HEK293 (cell line): ENCODE data around the gene TMOD2.

Experiments
- CTCF ChIA-PET: fragments of 350-600 bp; formaldehyde crosslinking; extraction: SDS; loops from one replicate; lab custom pipeline; 2021; ENCODE audit warnings: antibody characterized with exemption; lab: Yijun Ruan, JAX
- POLR2A ChIA-PET: fragments of 300-600 bp; formaldehyde crosslinking; extraction: SDS; loops from one replicate; lab custom pipeline; 2020; ENCODE audit warnings: antibody characterized with exemption, inconsistent platforms; lab: Yijun Ruan, JAX
- H3K27ac ChIP-seq: fragments of 200-500 bp; sonication (Bioruptor generic); 2 replicates; pipeline ENCODE4 v1.5.1; 2014; ENCODE audit warnings: low read depth, low read length, control low read depth, inconsistent platforms; ENCODE audit errors: extremely low read depth
- H3K36me3 ChIP-seq, 2 experiments: fragments of 200-500 bp in 1 of 2; sonication (Bioruptor generic) in 1 of 2; 1 replicate in 1 of 2; 2 replicates in 1 of 2; pipeline ENCODE4 v1.5.1; 2014 to 2017; ENCODE audit warnings: inconsistent platforms in 2 of 2, low read length in 2 of 2; ENCODE audit not compliant: control insufficient read depth in 2 of 2, insufficient read depth in 1 of 2
- H3K4me1 ChIP-seq: fragments of 200-500 bp; sonication (Bioruptor generic); 2 replicates; pipeline ENCODE4 v1.5.1; 2014; ENCODE audit warnings: mild to moderate bottlenecking, low read length, inconsistent platforms; ENCODE audit not compliant: control insufficient read depth, insufficient read depth
- H3K4me3 ChIP-seq: 2 replicates; pipeline ENCODE4 v1.5.1; 2011; ENCODE audit warnings: low read depth, mild to moderate bottlenecking, control low read depth, low read length, moderate library complexity
- H3K9me3 ChIP-seq: fragments of 200-500 bp; sonication (Bioruptor generic); 2 replicates; pipeline ENCODE4 v1.5.1; 2014; ENCODE audit warnings: low read depth, low read length, inconsistent platforms; ENCODE audit not compliant: control insufficient read depth, insufficient read depth
- OSR2 ChIP-seq: fragments of 450-650 bp; formaldehyde crosslinking; IDR thresholded peaks from 2 replicates; pipeline ENCODE4 v1.5.1; 2016; ENCODE audit warnings: missing biosample characterization, missing genetic modification characterization
- PRDM1 ChIP-seq: fragments of 450-650 bp; formaldehyde crosslinking; IDR thresholded peaks from 2 replicates; pipeline ENCODE4; 2016; ENCODE audit warnings: missing biosample characterization, missing genetic modification characterization
- SALL2 ChIP-seq: fragments of 450-650 bp; formaldehyde crosslinking; IDR thresholded peaks from 2 replicates; pipeline ENCODE4 v1.5.0; 2017; ENCODE audit warnings: missing biosample characterization, mild to moderate bottlenecking, missing genetic modification characterization, borderline replicate concordance
- ZFP69B ChIP-seq: fragments of 450-650 bp; formaldehyde crosslinking; IDR thresholded peaks from 2 replicates; pipeline ENCODE4 v1.5.1; 2016; ENCODE audit warnings: missing biosample characterization, missing genetic modification characterization
- ZNF10 ChIP-seq: fragments of 450-650 bp; formaldehyde crosslinking; IDR thresholded peaks from 2 replicates; pipeline ENCODE4 v1.5.1; 2017; ENCODE audit warnings: missing biosample characterization, missing genetic modification characterization
- ZNF248 ChIP-seq: fragments of 450-650 bp; formaldehyde crosslinking; IDR thresholded peaks from 2 replicates; pipeline ENCODE4 v1.5.1; 2017; ENCODE audit warnings: missing biosample characterization, missing genetic modification characterization
- ZNF433 ChIP-seq: fragments of 450-650 bp; formaldehyde crosslinking; IDR thresholded peaks from 2 replicates; pipeline ENCODE4 v1.5.1; 2016; ENCODE audit warnings: missing biosample characterization, missing genetic modification characterization, low read depth
- ZNF654 ChIP-seq: fragments of 450-650 bp; formaldehyde crosslinking; IDR thresholded peaks from 2 replicates; pipeline ENCODE4 v1.5.1; 2016; ENCODE audit warnings: low read depth, missing biosample characterization, missing genetic modification characterization
- ZNF701 ChIP-seq: fragments of 450-650 bp; formaldehyde crosslinking; IDR thresholded peaks from 2 replicates; pipeline ENCODE4 v1.5.1; 2016; ENCODE audit warnings: missing biosample characterization, missing genetic modification characterization
- ZNF791 ChIP-seq: fragments of 450-650 bp; formaldehyde crosslinking; IDR thresholded peaks from 2 replicates; pipeline ENCODE4 v1.5.1; 2016; ENCODE audit warnings: missing biosample characterization, missing genetic modification characterization
- TF ChIP-seq, protein P1 (sequence below): fragments of 450-650 bp; formaldehyde crosslinking; IDR thresholded peaks from 2 replicates; pipeline ENCODE4 v1.5.1; 2017; ENCODE audit warnings: missing biosample characterization, missing genetic modification characterization
- TF ChIP-seq, protein P2 (sequence below): fragments of 450-650 bp; formaldehyde crosslinking; IDR thresholded peaks from 2 replicates; pipeline ENCODE4 v1.5.1; 2016; ENCODE audit warnings: missing biosample characterization, missing genetic modification characterization, borderline replicate concordance
- TF ChIP-seq, protein P3 (sequence below): fragments of 450-650 bp; formaldehyde crosslinking; IDR thresholded peaks from 2 replicates; pipeline ENCODE4 v1.5.1; 2016; ENCODE audit warnings: missing biosample characterization, missing genetic modification characterization

The TMOD2 gene

DNA sequence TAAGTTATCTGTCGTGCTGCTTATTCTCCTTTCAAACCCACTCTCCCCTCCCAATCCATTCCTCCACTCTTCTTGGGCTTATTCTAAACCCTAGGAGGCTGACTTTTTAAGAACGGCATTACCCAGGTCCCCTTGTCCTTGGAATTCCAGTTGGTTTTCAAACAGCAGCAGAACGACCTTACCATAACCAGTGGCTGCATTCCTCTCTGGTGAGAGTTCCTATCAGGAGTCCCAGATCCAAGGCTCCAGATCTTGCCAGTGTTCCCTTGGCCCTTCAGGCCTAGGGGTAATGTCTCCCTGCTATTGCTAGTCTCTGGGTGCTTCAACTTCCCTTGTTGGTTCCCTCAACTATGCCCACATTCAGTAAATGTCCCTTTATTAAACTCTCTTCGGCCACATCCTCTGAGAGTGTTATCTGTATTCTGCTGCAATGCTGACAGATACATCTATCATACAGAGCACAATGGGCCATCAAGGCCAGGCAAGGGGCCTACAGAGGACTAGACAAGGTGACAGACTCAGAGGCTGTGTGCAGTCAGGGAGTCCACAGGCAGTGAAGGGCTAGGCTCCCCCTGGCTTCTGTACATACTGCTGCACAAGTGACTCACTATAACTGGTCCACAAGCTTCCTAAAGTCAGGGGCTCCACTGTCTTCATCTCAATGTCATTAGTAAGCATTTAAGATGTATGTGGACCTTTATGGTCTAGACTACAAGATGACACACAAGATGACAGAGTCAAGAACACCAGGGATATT is 24.1 kb upstream of the TMOD2 start:
- H3K27ac ChIP-seq: no peak overlapping the region
- TF ChIP-seq SALL2 (tag by site-specific recombination): no peak
- TF ChIP-seq OSR2 (tag by site-specific recombination): peak; percentile 43
- no peak for TF ChIP-seq ZNF248 (tag by site-specific recombination)
- no peak overlapping the region for H3K4me3 ChIP-seq
- ChIA-PET CTCF (interaction anchor here (1.0 kb wide), 1 partner anchor 77 kb away, joined by 5 read pairs; no protein-coding TSS in a partner anchor), POLR2A (no interaction called here)
- no peaks in the 10 kb centered on the region for H3K9me3 ChIP-seq
- no peaks in the 10 kb centered on the region; the same call in 1 of the 2 replicates for H3K4me1 ChIP-seq
- no peaks in the 10 kb centered on the region for H3K36me3 ChIP-seq

DNA sequence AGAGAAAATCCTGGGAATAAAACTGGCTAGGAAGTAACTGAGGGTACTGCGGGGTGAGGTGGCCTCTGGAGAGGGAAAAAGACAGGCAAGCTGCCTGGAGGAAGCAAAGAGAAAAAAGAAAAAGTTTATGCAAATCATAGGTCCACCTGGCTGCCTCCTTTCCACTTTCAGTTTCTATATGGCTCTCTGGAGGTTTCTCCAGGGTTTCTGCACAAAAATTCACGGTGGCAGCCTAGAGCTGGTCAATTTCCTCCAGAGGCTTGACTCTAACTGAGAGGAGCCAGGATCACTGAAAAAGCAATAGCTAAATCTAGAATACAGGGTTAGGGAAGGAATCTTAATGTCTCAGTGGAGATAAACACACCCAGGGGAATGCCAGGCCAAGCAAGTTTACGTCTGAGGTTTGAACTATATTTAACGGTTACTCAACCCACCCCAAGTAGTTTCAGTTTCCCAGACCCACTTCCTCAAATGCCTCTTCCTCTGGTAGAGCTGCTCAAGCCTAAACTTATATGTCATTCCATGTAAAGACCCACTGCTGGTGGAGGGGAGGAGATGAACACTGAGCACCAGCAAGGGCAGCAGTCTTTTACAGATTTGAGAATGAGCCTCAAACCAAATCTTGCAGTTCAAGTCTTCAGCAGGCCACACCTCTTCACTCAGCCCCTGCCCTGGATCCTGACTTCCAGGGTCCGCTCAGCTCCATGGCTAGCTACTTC is 19.7 kb upstream of the TMOD2 start:
- CTCF ChIA-PET: interaction anchor here (0.6 to 1.4 kb wide), 2 partner anchors 43 to 44 kb away, joined by 3 read pairs; no protein-coding TSS in a partner anchor
- H3K4me1 ChIP-seq: no peaks in the 10 kb centered on the region

DNA sequence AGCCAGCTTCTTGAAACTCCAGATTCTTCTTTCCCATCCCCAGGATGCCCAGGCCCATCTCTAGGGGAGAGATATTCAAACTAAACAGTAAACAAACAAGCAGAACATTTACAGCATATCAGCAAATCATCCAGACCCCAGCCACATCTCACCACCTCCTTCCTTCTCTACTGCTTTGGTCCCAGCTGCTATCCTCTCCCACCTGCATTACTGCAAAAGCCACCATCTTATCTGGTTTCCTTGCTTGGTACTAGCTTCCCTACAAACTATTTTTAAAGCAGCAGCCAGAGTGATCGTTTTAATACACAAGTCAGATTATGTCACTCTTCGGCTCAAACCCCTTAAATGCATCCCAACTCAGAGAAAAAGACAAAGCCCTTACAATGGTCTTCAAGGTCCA is 18.8 kb upstream of the TMOD2 start:
- ChIA-PET POLR2A (no interaction called here), CTCF (interaction anchor here (0.6 to 1.4 kb wide), 3 partner anchors 12 to 43 kb away, joined by 3 read pairs; no protein-coding TSS in a partner anchor)
- Histone ChIP-seq H3K4me3 (no peak overlapping the region), H3K27ac (no peak overlapping the region), H3K36me3 (no peaks in the 10 kb centered on the region), H3K4me1 (no peaks in the 10 kb centered on the region), H3K9me3 (no peaks in the 10 kb centered on the region)
- TF ChIP-seq ZNF791 (tag by site-specific recombination) (no peak), ZFP69B (tag by site-specific recombination) (no peak), ZNF701 (no peak)
- TF ChIP-seq, protein P1, sequence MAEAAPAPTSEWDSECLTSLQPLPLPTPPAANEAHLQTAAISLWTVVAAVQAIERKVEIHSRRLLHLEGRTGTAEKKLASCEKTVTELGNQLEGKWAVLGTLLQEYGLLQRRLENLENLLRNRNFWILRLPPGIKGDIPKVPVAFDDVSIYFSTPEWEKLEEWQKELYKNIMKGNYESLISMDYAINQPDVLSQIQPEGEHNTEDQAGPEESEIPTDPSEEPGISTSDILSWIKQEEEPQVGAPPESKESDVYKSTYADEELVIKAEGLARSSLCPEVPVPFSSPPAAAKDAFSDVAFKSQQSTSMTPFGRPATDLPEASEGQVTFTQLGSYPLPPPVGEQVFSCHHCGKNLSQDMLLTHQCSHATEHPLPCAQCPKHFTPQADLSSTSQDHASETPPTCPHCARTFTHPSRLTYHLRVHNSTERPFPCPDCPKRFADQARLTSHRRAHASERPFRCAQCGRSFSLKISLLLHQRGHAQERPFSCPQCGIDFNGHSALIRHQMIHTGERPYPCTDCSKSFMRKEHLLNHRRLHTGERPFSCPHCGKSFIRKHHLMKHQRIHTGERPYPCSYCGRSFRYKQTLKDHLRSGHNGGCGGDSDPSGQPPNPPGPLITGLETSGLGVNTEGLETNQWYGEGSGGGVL (tag by site-specific recombination): no peak

More for the DNA sequence above, 19.7 kb upstream of the TMOD2 start:
- Histone ChIP-seq H3K27ac (no peak overlapping the region), H3K9me3 (no peaks in the 10 kb centered on the region), H3K4me3 (no peak overlapping the region), H3K36me3 (no peaks in the 10 kb centered on the region)
- TF ChIP-seq PRDM1 (tag by site-specific recombination): peak; percentile 43; the same call in 1 of the 2 replicates
- TF ChIP-seq, protein P2, sequence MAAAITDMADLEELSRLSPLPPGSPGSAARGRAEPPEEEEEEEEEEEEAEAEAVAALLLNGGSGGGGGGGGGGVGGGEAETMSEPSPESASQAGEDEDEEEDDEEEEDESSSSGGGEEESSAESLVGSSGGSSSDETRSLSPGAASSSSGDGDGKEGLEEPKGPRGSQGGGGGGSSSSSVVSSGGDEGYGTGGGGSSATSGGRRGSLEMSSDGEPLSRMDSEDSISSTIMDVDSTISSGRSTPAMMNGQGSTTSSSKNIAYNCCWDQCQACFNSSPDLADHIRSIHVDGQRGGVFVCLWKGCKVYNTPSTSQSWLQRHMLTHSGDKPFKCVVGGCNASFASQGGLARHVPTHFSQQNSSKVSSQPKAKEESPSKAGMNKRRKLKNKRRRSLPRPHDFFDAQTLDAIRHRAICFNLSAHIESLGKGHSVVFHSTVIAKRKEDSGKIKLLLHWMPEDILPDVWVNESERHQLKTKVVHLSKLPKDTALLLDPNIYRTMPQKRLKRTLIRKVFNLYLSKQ: no peak
- POLR2A ChIA-PET: no interaction called here

DNA sequence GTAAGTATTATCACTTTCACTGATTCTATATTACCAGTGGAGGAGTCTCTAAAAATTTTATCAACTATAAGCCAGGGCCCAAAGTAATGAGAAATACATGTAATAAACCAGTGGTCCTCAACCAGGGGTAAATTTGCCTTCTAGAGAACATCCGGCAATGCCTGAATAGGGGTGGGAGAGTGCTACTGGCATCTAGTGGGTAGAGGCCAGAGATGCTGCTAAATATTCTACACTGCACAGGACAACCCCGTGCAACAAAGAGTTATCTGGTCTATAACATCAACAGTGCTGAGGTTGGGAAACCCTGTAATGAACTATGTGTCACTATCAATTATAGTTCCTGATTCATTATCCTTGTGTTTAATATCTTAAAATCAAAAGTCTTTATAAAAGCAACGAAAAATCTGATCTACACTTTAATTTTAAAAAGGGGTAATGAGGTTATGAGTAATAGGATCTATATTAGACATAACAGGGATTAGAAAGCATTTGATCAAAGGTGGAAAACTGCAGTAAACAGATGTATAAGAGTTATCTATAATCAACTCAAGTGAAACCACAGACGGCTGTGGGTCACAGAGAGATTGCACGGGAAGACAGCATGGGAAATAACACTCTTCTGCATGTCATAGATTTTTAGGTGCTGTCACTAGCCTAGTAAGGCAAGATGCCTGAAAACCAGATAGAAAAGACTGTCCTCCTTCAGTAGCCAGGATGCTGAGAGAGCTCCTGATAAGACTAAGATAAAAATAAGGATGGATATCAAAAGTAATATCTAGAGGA is 16.0 kb upstream of the TMOD2 start:
- H3K9me3 ChIP-seq: no peaks in the 10 kb centered on the region
- ChIA-PET POLR2A (no interaction called here), CTCF (interaction anchor here (1.1 to 1.5 kb wide), 3 partner anchors 19 to 85 kb away, joined by 3 to 5 read pairs (median 4); no protein-coding TSS in a partner anchor)
- H3K27ac ChIP-seq: no peak overlapping the region
- TF ChIP-seq ZNF654 (peak; percentile 16; the same call in 1 of the 2 replicates), ZNF433 (tag by site-specific recombination) (no peak), ZNF10 (tag by site-specific recombination) (no peak)
- TF ChIP-seq, protein P3, sequence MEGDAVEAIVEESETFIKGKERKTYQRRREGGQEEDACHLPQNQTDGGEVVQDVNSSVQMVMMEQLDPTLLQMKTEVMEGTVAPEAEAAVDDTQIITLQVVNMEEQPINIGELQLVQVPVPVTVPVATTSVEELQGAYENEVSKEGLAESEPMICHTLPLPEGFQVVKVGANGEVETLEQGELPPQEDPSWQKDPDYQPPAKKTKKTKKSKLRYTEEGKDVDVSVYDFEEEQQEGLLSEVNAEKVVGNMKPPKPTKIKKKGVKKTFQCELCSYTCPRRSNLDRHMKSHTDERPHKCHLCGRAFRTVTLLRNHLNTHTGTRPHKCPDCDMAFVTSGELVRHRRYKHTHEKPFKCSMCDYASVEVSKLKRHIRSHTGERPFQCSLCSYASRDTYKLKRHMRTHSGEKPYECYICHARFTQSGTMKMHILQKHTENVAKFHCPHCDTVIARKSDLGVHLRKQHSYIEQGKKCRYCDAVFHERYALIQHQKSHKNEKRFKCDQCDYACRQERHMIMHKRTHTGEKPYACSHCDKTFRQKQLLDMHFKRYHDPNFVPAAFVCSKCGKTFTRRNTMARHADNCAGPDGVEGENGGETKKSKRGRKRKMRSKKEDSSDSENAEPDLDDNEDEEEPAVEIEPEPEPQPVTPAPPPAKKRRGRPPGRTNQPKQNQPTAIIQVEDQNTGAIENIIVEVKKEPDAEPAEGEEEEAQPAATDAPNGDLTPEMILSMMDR (tag by site-specific recombination): 0 out of 2 replicates have a peak, but pooled peaks have one; percentile 26
- H3K4me1 ChIP-seq: no peaks in the 10 kb centered on the region
- no peaks in the 10 kb centered on the region for H3K36me3 ChIP-seq
- no peak overlapping the region for H3K4me3 ChIP-seq
